GM10847 (cell line): ENCODE data around the gene DEGS2.

Source experiments
- POLR2A ChIP-seq: IDR thresholded peaks from 2 replicates; pipeline ENCODE4 v1.6.1; 2011; ENCODE audit not compliant: insufficient read length; ENCODE audit errors: extremely low read depth

The DEGS2 gene

GRCh38 chr14:100127853-100128455, 31.5 kb downstream of the DEGS2 start:
- no peak for TF ChIP-seq POLR2A

GRCh38 chr14:100126401-100126800, 33.0 kb downstream of the DEGS2 start:
- TF ChIP-seq POLR2A = no peak

- no peak for TF ChIP-seq POLR2A
These were observed 34.8 kb downstream of the DEGS2 start for GRCh38 chr14:100124551-100125088.

- no peak for TF ChIP-seq POLR2A
These were observed 35.8 kb downstream of the DEGS2 start for GRCh38 chr14:100123618-100124017.

DNA sequence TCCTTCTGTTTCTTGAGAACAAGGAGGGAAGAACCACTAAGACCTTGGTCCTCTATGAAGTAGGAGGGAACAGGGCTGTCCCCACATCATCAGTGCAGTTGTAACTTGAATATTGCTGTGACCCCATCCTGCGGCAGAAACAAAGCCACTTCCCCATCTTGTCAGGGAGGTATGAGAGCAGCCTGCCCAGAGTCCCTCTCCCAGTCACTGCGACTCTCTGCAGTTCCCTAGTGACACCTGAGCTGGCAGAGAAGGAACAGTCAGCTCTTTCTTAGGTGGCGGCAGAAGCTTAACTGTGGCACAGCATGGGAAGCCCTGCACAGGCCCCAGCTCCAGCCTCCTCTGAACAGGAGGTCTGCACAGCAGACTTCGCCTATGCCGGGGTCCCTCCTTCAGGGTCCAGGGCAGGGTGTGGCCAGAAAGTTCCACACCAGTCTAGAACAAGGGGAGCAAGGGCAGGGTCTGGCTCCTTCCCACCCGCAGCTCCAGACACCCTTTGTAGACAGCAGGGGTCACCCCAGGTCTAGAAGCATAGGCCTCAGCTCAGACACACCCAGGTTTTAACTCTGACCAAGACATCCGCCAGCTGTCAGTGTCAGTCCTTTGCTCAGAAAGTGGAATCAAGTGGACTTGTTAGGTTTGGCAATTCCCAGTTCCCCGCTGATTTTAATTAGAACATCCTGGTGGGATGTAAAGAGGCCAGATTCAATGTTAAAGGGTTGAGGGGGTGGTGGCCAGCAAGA, 36.8 kb downstream of the DEGS2 start:
- no peak for TF ChIP-seq POLR2A

DNA sequence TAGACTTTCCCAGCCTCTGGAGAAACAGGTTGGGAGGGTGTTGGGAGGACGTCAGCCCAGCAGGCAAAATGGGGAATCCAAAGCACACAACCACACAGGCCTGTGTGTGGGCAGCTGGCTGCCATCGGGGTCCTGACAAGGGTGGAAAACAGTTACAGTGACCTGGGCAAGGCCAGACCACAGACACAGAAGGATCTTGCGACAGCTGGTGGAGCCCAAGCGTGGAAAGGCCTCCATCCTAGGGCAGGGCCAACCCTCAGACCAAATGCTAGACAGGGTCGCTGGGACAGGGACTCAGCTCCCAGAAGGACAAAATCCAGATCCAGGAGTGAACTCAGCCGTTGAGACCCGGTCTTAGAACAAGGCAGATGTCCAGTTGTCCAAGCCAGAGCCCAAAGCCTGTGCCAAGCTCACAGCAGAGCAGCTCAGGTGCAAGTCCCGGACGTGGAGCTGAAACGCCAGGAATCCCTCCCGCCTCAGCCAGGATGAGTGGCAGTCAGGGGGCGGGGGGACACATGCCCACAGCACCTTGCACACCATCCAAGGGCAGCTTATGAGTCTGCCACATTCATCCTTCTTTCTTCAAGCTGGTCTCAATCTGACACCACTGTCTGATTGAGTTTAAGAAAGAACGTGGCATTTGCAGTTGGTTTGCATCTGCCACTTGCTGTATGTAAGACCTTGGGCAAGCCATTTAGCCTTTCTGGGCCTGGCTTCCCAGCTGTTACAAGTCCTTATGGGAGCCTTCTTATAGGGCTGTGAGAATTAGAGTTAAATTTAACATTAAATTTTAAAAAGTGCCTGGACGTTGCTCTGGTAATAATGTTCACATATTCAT, 37.6 kb downstream of the DEGS2 start:
- TF ChIP-seq POLR2A = no peak

- TF ChIP-seq POLR2A = no peak
These were observed 38.7 kb downstream of the DEGS2 start for GRCh38 chr14:100120522-100121269.

- TF ChIP-seq POLR2A = no peak
These were observed 40.2 kb downstream of the DEGS2 start for GRCh38 chr14:100119251-100119650.

- TF ChIP-seq POLR2A = no peak
These were observed 40.9 kb downstream of the DEGS2 start for GRCh38 chr14:100118396-100119011.

DNA sequence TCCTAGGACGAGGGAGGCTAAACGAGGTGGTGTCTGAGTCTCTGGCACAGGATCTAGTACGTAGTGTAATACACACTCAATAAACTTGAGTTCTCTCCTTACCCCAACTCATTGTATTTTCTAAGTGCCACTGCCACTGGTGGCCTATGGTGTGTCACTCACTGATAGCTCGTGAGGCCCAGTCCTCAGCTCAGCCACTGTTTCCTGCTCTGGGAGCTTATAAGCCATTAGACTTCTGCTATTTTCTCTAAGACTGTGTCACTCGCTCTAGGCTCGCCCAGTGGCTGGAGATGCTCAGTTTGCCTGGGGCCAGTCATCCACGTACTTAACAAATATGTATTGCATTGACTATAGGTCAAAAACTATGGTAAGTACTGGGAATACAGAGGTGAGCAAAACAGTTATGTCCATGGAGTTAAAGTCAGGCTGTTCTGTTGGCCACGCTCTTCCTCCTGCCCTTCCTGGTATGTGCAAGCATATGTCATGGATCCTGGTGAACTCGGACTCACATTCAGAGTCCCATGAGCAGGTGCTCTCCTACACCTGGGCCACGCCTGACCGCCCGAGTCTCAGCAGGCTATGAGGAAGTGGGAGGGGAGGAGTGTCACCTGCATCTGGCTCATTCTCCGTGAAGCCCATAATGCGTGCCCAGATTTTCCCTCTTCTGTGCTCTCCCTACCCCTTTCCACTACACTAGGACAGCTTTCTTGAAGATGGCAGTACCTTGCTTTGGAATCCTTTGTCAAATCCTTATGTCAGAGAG, 41.6 kb downstream of the DEGS2 start:
- no peak for TF ChIP-seq POLR2A

- TF ChIP-seq POLR2A = no peak
These were observed 42.4 kb downstream of the DEGS2 start for GRCh38 chr14:100117026-100117425.

DNA sequence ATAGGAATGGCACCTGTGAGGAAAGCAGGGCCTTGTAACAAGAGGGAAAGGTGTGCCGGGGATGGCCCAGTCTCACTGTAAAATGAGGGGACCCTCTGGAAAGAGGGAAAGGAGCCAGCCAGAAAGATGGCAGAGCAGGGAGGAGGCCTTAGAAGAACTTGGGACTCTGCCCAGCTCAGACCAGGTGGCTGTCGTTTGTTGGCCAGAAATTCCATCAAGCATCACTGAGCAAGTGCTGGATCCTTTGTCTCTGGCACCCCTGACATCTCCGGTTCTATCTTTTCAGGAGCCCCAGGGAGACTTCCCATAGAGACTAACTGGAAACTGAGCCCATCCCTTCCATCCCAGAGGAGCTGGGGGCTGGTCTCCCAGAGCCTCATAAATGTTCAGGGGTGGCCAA, 43.3 kb downstream of the DEGS2 start:
- TF ChIP-seq POLR2A = no peak

DNA sequence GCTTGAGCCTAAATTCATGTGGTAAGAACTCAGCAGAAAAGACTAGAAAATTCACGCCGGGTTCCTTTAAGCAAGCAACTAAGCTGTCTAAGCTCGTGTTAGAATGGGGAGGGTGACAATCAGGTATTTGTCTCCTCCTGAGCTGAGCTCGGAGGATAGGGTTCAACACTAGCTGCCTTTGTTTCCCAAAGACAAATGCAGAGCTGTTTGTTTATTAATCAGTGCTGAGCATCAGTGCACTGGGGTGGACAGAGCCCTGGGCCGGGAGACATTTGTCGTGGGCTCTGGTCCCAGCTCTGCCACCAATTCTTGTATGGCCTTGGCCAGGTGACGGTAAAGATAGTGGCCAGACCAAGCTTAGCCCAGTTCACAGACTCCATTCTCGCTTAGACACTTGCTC, 43.7 kb downstream of the DEGS2 start:
- no peak for TF ChIP-seq POLR2A

- no peak for TF ChIP-seq POLR2A
These were observed 44.2 kb downstream of the DEGS2 start for GRCh38 chr14:100115236-100115635.
